Vagina (tissue), 2 donors: ENCODE measurements around the gene HCN1. TPM values are rescaled to one million over a fixed set of nuclear protein-coding genes. Genes with fewer than 3 reads are reported as not detected.

Experiments
- DNase-seq, 2 donors: peaks; one replicate each; pipeline ENCODE4 v3.0.0-alpha.2; 2017; ENCODE audit errors: extremely low spot score in 2 of 2
- H3K27ac ChIP-seq: fragments of 200-600 bp; sonication (generic); one replicate; pipeline ENCODE4 v1.5.1; 2019
- H3K27me3 ChIP-seq: fragments of 200-600 bp; sonication (generic); one replicate; pipeline ENCODE4 v1.5.1; 2019
- H3K36me3 ChIP-seq, 2 donors: fragments of 200-600 bp; sonication (generic); one replicate each; pipeline ENCODE4 v1.5.1; 2017 to 2019
- H3K4me1 ChIP-seq: fragments of 200-600 bp; sonication (generic); one replicate; pipeline ENCODE4 v1.5.1; 2019
- H3K4me3 ChIP-seq, 2 donors: fragments of 200-600 bp; sonication (generic); 1 replicate in 1 of 2; 2 replicates in 1 of 2; pipeline ENCODE4 v1.5.1; 2016 to 2019
- H3K9me3 ChIP-seq: fragments of 200-600 bp; sonication (generic); one replicate; pipeline ENCODE4 v1.5.1; 2019
- CTCF ChIP-seq, 3 experiments: fragments of 450-650 bp in 2 of 3; fragments of 200-600 bp in 1 of 3; sonication (generic) in 1 of 3; IDR thresholded peaks; one replicate each; pipeline ENCODE4 v1.5.1; 2017 to 2019; ENCODE audit warnings: antibody characterized with exemption in 3 of 3, mild to moderate bottlenecking in 2 of 3, moderate library complexity in 2 of 3
- POLR2A ChIP-seq, 2 donors: fragments of 450-650 bp; IDR thresholded peaks; one replicate each; pipeline ENCODE4 v1.6.1; 2017; ENCODE audit warnings: antibody characterized with exemption in 2 of 2, mild to moderate bottlenecking in 2 of 2, moderate library complexity in 2 of 2
- POLR2AphosphoS5 ChIP-seq, 2 donors: sonication (generic); formaldehyde crosslinking; IDR thresholded peaks; one replicate each; pipeline ENCODE4 v1.9.0; 2017; ENCODE audit warnings: antibody characterized with exemption in 2 of 2, mild to moderate bottlenecking in 2 of 2, low read depth in 1 of 2; ENCODE audit not compliant: insufficient read depth in 1 of 2
- intact Hi-C: fragments of 100-400 bp; cut with DNase I; formaldehyde crosslinking; loops from one replicate; pipeline ENCODE4 v1.15.1; 2023
- total RNA-seq: library from RNA; depleted of rRNA; stranded (reverse); fragments of >200 nt; gene quantifications from one replicate; pipeline ENCODE4 v1.2.3, GENCODE V29; 2016

Gene HCN1
- not detected for total RNA-seq

DNA sequence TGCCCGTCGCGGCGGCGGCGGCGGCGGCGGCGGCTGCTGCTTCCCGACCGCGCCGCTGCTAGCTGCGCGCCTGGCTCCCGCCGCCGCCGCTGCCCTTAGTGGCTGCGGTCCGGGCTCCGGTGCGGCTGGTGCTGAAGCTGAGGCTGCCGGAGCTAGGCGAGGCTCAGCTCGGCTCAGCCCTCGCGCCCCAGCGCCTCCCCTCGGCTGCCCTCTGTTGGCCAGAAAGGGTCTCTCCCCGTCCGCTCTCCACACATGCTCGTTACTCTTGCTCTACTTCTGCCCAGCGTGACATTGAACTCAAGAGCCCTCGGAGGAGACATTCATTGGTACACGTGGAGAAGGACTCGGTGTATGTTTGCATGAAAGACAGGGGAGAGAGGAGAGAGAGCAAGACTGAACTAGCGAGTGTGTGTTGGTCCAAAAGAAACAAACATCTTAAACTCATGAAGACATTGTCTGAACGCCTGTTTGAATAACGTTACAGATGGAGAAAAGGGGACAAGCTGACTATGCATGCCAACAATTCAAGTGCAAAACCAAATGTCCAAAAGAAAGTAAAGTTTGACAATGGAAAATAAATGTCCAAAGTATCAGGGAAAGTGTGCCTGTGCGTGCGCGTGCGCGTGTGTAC, at the start of gene HCN1:
Gene HCN1 (minus strand): TSS at position 175 of the 631 bp plus-strand sequence.
- TF ChIP-seq POLR2A (IDR thresholded peaks at IDR 0.05) = no peak
- peak in 1 of 3 experiments; percentile 35 for TF ChIP-seq CTCF (IDR thresholded peaks at IDR 0.05)
- Histone ChIP-seq H3K4me3 (peak within 1 kb of the TSS; percentile 31 to 40), H3K36me3 (no peaks in the 10 kb centered on the region), H3K9me3 (no peaks in the 10 kb centered on the region), H3K4me1 (peaks cover 11% of the 10 kb centered on the region), H3K27me3 (no peaks in the 10 kb centered on the region), H3K27ac (no peak within 1 kb of the TSS)
- DNase-seq = no peak
- intact Hi-C loops = no loop called here

GRCh38 chr5:45741110-45741509, 44.9 kb upstream of the HCN1 start:
- intact Hi-C loops = no loop called here
- Histone ChIP-seq H3K4me1 (no peaks in the 10 kb centered on the region), H3K27me3 (no peaks in the 10 kb centered on the region), H3K4me3 (no peak overlapping the region), H3K36me3 (no peaks in the 10 kb centered on the region), H3K9me3 (no peaks in the 10 kb centered on the region), H3K27ac (no peak overlapping the region)
- no peak for DNase-seq
- TF ChIP-seq POLR2A (IDR thresholded peaks at IDR 0.05) = no peak
- no peak for TF ChIP-seq POLR2AphosphoS5 (IDR thresholded peaks at IDR 0.05; ENCODE audit: insufficient read depth in 1 of 2, low read depth in 1 of 2)
- no peak for TF ChIP-seq CTCF (IDR thresholded peaks at IDR 0.05)

DNA sequence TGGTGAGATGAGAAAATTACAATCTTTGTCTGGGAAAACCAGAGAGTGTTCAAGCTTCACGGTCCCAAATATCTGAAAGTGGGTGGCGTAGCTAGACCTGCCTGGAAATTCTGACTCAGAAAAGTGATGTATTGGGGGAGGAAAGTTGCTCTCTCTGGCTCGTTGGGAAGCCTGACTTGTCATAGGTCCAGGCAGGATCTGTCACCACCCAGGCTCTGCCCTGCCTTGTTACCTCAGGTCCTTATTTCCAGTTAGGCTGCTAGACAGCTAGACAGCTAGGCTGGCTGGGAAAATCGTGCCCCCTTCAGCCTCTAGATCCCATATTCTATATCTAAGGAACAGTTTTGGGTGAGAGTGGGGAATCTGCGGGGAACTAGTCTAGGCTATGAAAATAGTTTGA, 41.0 kb upstream of the HCN1 start:
- DNase-seq = no peak
- Histone ChIP-seq H3K4me1 (no peaks in the 10 kb centered on the region), H3K27ac (no peak overlapping the region), H3K27me3 (no peaks in the 10 kb centered on the region), H3K4me3 (no peak overlapping the region), H3K9me3 (no peaks in the 10 kb centered on the region), H3K36me3 (no peaks in the 10 kb centered on the region)
- no peak for TF ChIP-seq POLR2AphosphoS5 (IDR thresholded peaks at IDR 0.05; ENCODE audit: insufficient read depth in 1 of 2, low read depth in 1 of 2)
- no peak for TF ChIP-seq POLR2A (IDR thresholded peaks at IDR 0.05)
- TF ChIP-seq CTCF (IDR thresholded peaks at IDR 0.05) = no peak
- intact Hi-C loops = no loop called here

GRCh38 chr5:45725537-45725936, 29.4 kb upstream of the HCN1 start:
- H3K27me3 ChIP-seq = no peaks in the 10 kb centered on the region
- no peaks in the 10 kb centered on the region for H3K9me3 ChIP-seq
- H3K27ac ChIP-seq = no peak overlapping the region
- no peak overlapping the region for H3K4me3 ChIP-seq
- intact Hi-C loops = no loop called here
- H3K4me1 ChIP-seq = no peaks in the 10 kb centered on the region
- H3K36me3 ChIP-seq = no peaks in the 10 kb centered on the region
- no peak for DNase-seq
- TF ChIP-seq POLR2A (IDR thresholded peaks at IDR 0.05) (no peak), CTCF (IDR thresholded peaks at IDR 0.05) (no peak), POLR2AphosphoS5 (IDR thresholded peaks at IDR 0.05; ENCODE audit: insufficient read depth in 1 of 2, low read depth in 1 of 2) (no peak)

DNA sequence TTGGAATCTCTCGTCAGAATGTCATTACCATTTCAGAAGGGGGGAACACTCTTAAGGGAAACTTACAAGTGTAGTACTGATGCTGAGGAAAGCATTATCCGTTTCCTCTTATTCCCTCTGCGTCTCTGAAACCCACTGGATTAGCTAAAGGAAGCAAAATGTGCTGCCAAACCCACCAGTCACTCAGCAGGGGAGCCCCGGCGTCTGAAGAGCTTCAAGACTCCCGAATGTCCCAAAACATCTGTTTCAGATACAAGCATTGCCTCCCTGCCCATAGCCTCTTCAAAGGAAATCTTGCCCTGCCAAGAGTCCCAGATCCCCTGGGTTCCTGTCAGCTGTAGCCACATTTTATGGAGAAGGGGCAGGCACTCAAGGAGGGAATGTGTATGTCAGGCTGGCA, 1.0 kb upstream of the HCN1 start:
- no peak for TF ChIP-seq CTCF (IDR thresholded peaks at IDR 0.05)
- no peak for TF ChIP-seq POLR2A (IDR thresholded peaks at IDR 0.05)
- TF ChIP-seq POLR2AphosphoS5 (IDR thresholded peaks at IDR 0.05; ENCODE audit: insufficient read depth in 1 of 2, low read depth in 1 of 2) = no peak
- DNase-seq = no peak
- H3K4me1 ChIP-seq = peaks cover 11% of the 10 kb centered on the region
- no peak overlapping the region for H3K4me3 ChIP-seq
- H3K27ac ChIP-seq = no peak overlapping the region
- H3K9me3 ChIP-seq = no peaks in the 10 kb centered on the region
- intact Hi-C loops = no loop called here
- H3K36me3 ChIP-seq = no peaks in the 10 kb centered on the region
- no peaks in the 10 kb centered on the region for H3K27me3 ChIP-seq
